GM23338 (cell line): ENCODE data around the gene UBFD1. TPM values are rescaled to one million over a fixed set of nuclear protein-coding genes. Genes with fewer than 3 reads are reported as not detected.

Experiments
- ATAC-seq: fragments of 200-7000 bp; cut with Tn5 transposase; 3 replicates; pipeline ENCODE4 v1.9.1; 2020
- DNase-seq: peaks from one replicate; pipeline ENCODE4 v3.0.0-alpha.2; 2015; ENCODE audit warnings: low spot score
- H2AFZ ChIP-seq: fragments of 200-600 bp; sonication (generic); 2 replicates; pipeline ENCODE4 v1.8.0; 2016; ENCODE audit warnings: antibody characterized with exemption, mild to moderate bottlenecking, moderate library complexity
- H3F3A ChIP-seq: fragments of 200-600 bp; sonication (generic); replicated peaks from 2 replicates; pipeline ENCODE4 v1.8.0; 2017; ENCODE audit warnings: antibody characterized with exemption, mixed run types, low read depth
- H3K27ac ChIP-seq: fragments of 200-600 bp; sonication (generic); 2 replicates; pipeline ENCODE4 v1.6.1; 2016; ENCODE audit warnings: low read depth
- H3K27me3 ChIP-seq: fragments of 200-600 bp; sonication (generic); 2 replicates; pipeline ENCODE4 v1.8.0; 2016; ENCODE audit warnings: mild to moderate bottlenecking, mixed run types, moderate library complexity; ENCODE audit not compliant: insufficient read depth
- H3K36me3 ChIP-seq: fragments of 200-600 bp; sonication (generic); 2 replicates; pipeline ENCODE4 v1.8.0; 2016; ENCODE audit warnings: mild to moderate bottlenecking; ENCODE audit not compliant: insufficient read depth
- H3K4me1 ChIP-seq: fragments of 200-600 bp; sonication (generic); 2 replicates; pipeline ENCODE4 v1.8.0; 2016; ENCODE audit warnings: mild to moderate bottlenecking, moderate library complexity; ENCODE audit not compliant: insufficient read depth
- H3K4me2 ChIP-seq: fragments of 200-600 bp; sonication (generic); 2 replicates; pipeline ENCODE4 v1.7.1; 2017; ENCODE audit warnings: mixed run types
- H3K4me3 ChIP-seq: fragments of 200-600 bp; sonication (generic); 2 replicates; pipeline ENCODE4 v1.6.1; 2016; ENCODE audit warnings: mixed run types
- H3K79me2 ChIP-seq: fragments of 200-600 bp; sonication (generic); replicated peaks from 2 replicates; pipeline ENCODE4 v1.8.0; 2017; ENCODE audit warnings: mild to moderate bottlenecking; ENCODE audit not compliant: insufficient read depth
- H3K9me2 ChIP-seq: fragments of 200-600 bp; sonication (generic); 2 replicates; pipeline ENCODE4 v1.8.0; 2017; ENCODE audit not compliant: insufficient read depth
- H4K20me1 ChIP-seq: fragments of 200-600 bp; sonication (generic); replicated peaks from 2 replicates; pipeline ENCODE4 v1.8.0; 2017; ENCODE audit warnings: mild to moderate bottlenecking; ENCODE audit not compliant: insufficient read depth
- H3K27ac Mint-ChIP-seq: 2 replicates; pipeline ENCODE4 v1.8.0; 2020; ENCODE audit warnings: inconsistent platforms, mild to moderate bottlenecking, moderate library complexity, mixed read lengths
- H3K27me3 Mint-ChIP-seq: 3 replicates; pipeline ENCODE4 v1.8.0; 2022; ENCODE audit warnings: low read depth, mild to moderate bottlenecking, moderate library complexity, mixed read lengths, inconsistent platforms; ENCODE audit not compliant: insufficient read depth, poor library complexity
- H3K36me3 Mint-ChIP-seq: 3 replicates; pipeline ENCODE4 v1.8.0; 2021; ENCODE audit warnings: low read depth, mild to moderate bottlenecking, inconsistent platforms, moderate library complexity, mixed read lengths
- H3K4me1 Mint-ChIP-seq: 3 replicates; pipeline ENCODE4 v1.8.0; 2020; ENCODE audit warnings: mild to moderate bottlenecking, inconsistent platforms, mixed read lengths
- H3K4me3 Mint-ChIP-seq: 3 replicates; pipeline ENCODE4 v1.8.0; 2021; ENCODE audit warnings: moderate library complexity, mild to moderate bottlenecking, inconsistent platforms, mixed read lengths
- H3K9me3 Mint-ChIP-seq: 3 replicates; pipeline ENCODE4 v1.8.0; 2020; ENCODE audit warnings: moderate library complexity, mild to moderate bottlenecking, inconsistent platforms, mixed read lengths
- CREB1 ChIP-seq: fragments of 250-450 bp; sonication (Bioruptor Pico); IDR thresholded peaks from 2 replicates; pipeline ENCODE4 v1.5.0; 2020; ENCODE audit warnings: low read depth, mild to moderate bottlenecking, moderate library complexity
- CTCF ChIP-seq, 2 experiments: fragments of 200-600 bp in 1 of 2; sonication (generic) in 1 of 2; conservative IDR thresholded peaks; 2 replicates each; pipeline versions ENCODE4 v1.5.1 to v1.6.1; 2016 to 2017; ENCODE audit warnings: antibody characterized with exemption in 2 of 2, low read depth in 2 of 2, mild to moderate bottlenecking in 2 of 2, moderate library complexity in 1 of 2
- ETS1 ChIP-seq: IDR thresholded peaks from 2 replicates; pipeline ENCODE4 v1.6.1; 2016; ENCODE audit warnings: antibody characterized with exemption
- EZH2 ChIP-seq: fragments of 200-600 bp; sonication (generic); IDR thresholded peaks from one replicate; pipeline ENCODE4 v1.8.0; 2017; ENCODE audit warnings: antibody characterized with exemption, mild to moderate bottlenecking, low read depth; ENCODE audit not compliant: unreplicated experiment
- EZH2phosphoT487 ChIP-seq: fragments of 200-600 bp; sonication (generic); IDR thresholded peaks from one replicate; pipeline ENCODE4 v1.8.1; 2018; ENCODE audit warnings: antibody characterized with exemption; ENCODE audit not compliant: unreplicated experiment
- JUNB ChIP-seq: IDR thresholded peaks from one replicate; pipeline ENCODE4 v1.6.1; 2016; ENCODE audit warnings: antibody characterized with exemption; ENCODE audit not compliant: unreplicated experiment
- NANOG ChIP-seq: IDR thresholded peaks from 2 replicates; pipeline ENCODE4 v1.6.1; 2016; ENCODE audit warnings: antibody characterized with exemption, borderline replicate concordance
- POLR2AphosphoS5 ChIP-seq: IDR thresholded peaks from 2 replicates; pipeline ENCODE4 v1.6.1; 2016; ENCODE audit warnings: antibody characterized with exemption, low read depth
- REST ChIP-seq: IDR thresholded peaks from one replicate; pipeline ENCODE4 v1.6.1; 2018; ENCODE audit warnings: antibody characterized with exemption; ENCODE audit not compliant: unreplicated experiment
- STAT1 ChIP-seq: IDR thresholded peaks from one replicate; pipeline ENCODE4 v1.6.1; 2016; ENCODE audit warnings: antibody characterized with exemption; ENCODE audit not compliant: unreplicated experiment
- ZNF114 ChIP-seq: fragments of 250-450 bp; sonication (Bioruptor Pico); IDR thresholded peaks from 2 replicates; pipeline ENCODE4 v1.5.0; 2020; ENCODE audit warnings: mild to moderate bottlenecking, moderate library complexity
- ZNF331 ChIP-seq: fragments of 250-450 bp; sonication (Bioruptor Pico); IDR thresholded peaks from 2 replicates; pipeline ENCODE4 v1.5.0; 2020; ENCODE audit warnings: low read depth, mild to moderate bottlenecking, moderate library complexity
- ZNF462 ChIP-seq: fragments of 250-450 bp; sonication (Bioruptor Pico); IDR thresholded peaks from 2 replicates; pipeline ENCODE4 v1.5.0; 2020; ENCODE audit warnings: mild to moderate bottlenecking, moderate library complexity
- polyA plus RNA-seq: library from polyadenylated mRNA; unstranded; fragments of >200 nt; fragmentation: Nextera tagmentation; extraction: Ambion mirVana; gene quantifications from 2 replicates; pipeline ENCODE4 v1.2.1, GENCODE V29; 2016
- total RNA-seq: library from RNA; depleted of rRNA; stranded (reverse); fragments of >200 nt; shearing (Covaris generic); gene quantifications from 2 replicates; pipeline ENCODE4 v1.2.3, GENCODE V29; 2014

Gene UBFD1
- total and polyA plus RNA-seq, 2 experiments from 2014 or later = 28.5 to 249 TPM

- TF ChIP-seq EZH2phosphoT487 = no peak
- TF ChIP-seq EZH2 = no peak
- TF ChIP-seq CTCF (conservative IDR thresholded peaks at IDR 0.05; ENCODE audit: low read depth in 2 of 2) = no peak
- TF ChIP-seq POLR2AphosphoS5 = no peak
- TF ChIP-seq JUNB = no peak
- TF ChIP-seq NANOG = no peak
These were observed 50.7 kb downstream of the UBFD1 start (continued) for GRCh38 chr16:23608194-23608593.

- Histone ChIP-seq H3K9me2 (no peaks in the 10 kb centered on the region), H3K4me2 (no peak overlapping the region), H3K27me3 (no peaks in the 10 kb centered on the region), H3K27ac (no peak overlapping the region), H4K20me1 (peaks cover 3% of the 10 kb centered on the region; the same call in 1 of the 2 replicates), H3K36me3 (peaks cover 29% of the 10 kb centered on the region; the same call in 1 of the 2 replicates), H3K4me1 (no peaks in the 10 kb centered on the region), H3K4me3 (no peak overlapping the region), H2AFZ (no peak overlapping the region), H3F3A (no peaks in the 10 kb centered on the region), H3K79me2 (no peaks in the 10 kb centered on the region)
- DNase-seq (no peak), ATAC-seq (no peak)
- peaks cover 39% of the 10 kb centered on the region; the same call in 2 of the 3 replicates for H3K36me3 Mint-ChIP-seq
- H3K4me3 Mint-ChIP-seq = no peak overlapping the region
- no peaks in the 10 kb centered on the region for H3K9me3 Mint-ChIP-seq
- no peak overlapping the region for H3K27ac Mint-ChIP-seq
- no peaks in the 10 kb centered on the region for H3K27me3 Mint-ChIP-seq
- no peaks in the 10 kb centered on the region for H3K4me1 Mint-ChIP-seq
- TF ChIP-seq EZH2 (no peak), ZNF331 (CRISPR knock-in tag) (no peak), CREB1 (CRISPR knock-in tag) (no peak), POLR2AphosphoS5 (no peak), REST (no peak), STAT1 (no peak), EZH2phosphoT487 (no peak), ZNF462 (CRISPR knock-in tag) (no peak), JUNB (no peak), ZNF114 (CRISPR knock-in tag) (no peak), ETS1 (no peak)
These were observed 52.4 kb downstream of the UBFD1 start for GRCh38 chr16:23609929-23610328.
